ENCODE measurements around the gene SSB.

GRCh38 chr2:169823996-169824372 is 25.3 kb downstream of the SSB start:
- no peak for TF ChIP-seq CTCF (conservative IDR thresholded peaks at IDR 0.05; ENCODE audit: low read depth, low read length)
- no peak for TF ChIP-seq EZH2phosphoT487 (IDR thresholded peaks at IDR 0.05; ENCODE audit: borderline replicate concordance, low read length)

Measured in PC-3 (cell line).